Neutrophil (primary cell): ENCODE measurements around the gene APOLD1.

Experiments
- H3K27ac ChIP-seq: fragments of 200-600 bp; sonication (generic); 2 replicates; pipeline ENCODE4 v1.5.1; 2016; ENCODE audit warnings: mild to moderate bottlenecking, moderate library complexity
- H3K27me3 ChIP-seq: fragments of 200-600 bp; sonication (generic); 2 replicates; pipeline ENCODE4 v1.6.0; 2016; ENCODE audit warnings: mild to moderate bottlenecking
- H3K36me3 ChIP-seq: fragments of 200-600 bp; sonication (generic); 2 replicates; pipeline ENCODE4 v1.5.1; 2017
- H3K4me1 ChIP-seq, 2 experiments: fragments of 200-600 bp in 1 of 2; sonication (generic) in 1 of 2; 1 replicate in 1 of 2; 2 replicates in 1 of 2; pipeline versions ENCODE4 v1.5.1 to v1.6.1; 2013 to 2016; ENCODE audit warnings: low read depth in 1 of 2, low read length in 1 of 2, mild to moderate bottlenecking in 1 of 2, moderate library complexity in 1 of 2; ENCODE audit not compliant: control insufficient read depth in 1 of 2, insufficient read depth in 1 of 2
- H3K4me3 ChIP-seq, 2 experiments: fragments of 200-600 bp in 1 of 2; sonication (generic) in 1 of 2; 1 replicate in 1 of 2; 2 replicates in 1 of 2; pipeline ENCODE4 v1.5.1; 2013 to 2016; ENCODE audit warnings: low read depth in 1 of 2, low read length in 1 of 2, mild to moderate bottlenecking in 1 of 2, moderate library complexity in 1 of 2
- H3K9me3 ChIP-seq: fragments of 200-600 bp; sonication (generic); 2 replicates; pipeline ENCODE4 v1.5.1; 2016
- CTCF ChIP-seq: fragments of 200-600 bp; sonication (generic); IDR thresholded peaks from 2 replicates; pipeline ENCODE4 v1.5.1; 2016; ENCODE audit warnings: antibody characterized with exemption

Gene APOLD1

GRCh38 chr12:12786706-12787601 is 1.5 kb downstream of the APOLD1 start:
- H3K4me1 ChIP-seq, result peaks cover 8 to 13% of the 10 kb centered on the region in 2 experiments
- peak overlapping the region; percentile 71 to 76 for H3K4me3 ChIP-seq
- no peaks in the 10 kb centered on the region for H3K36me3 ChIP-seq
- no peaks in the 10 kb centered on the region for H3K27me3 ChIP-seq
- H3K27ac ChIP-seq, result no peak overlapping the region
- TF ChIP-seq CTCF, result peak; percentile 53
- H3K9me3 ChIP-seq, result no peaks in the 10 kb centered on the region

GRCh38 chr12:12788131-12788530 is 2.7 kb downstream of the APOLD1 start:
- Histone ChIP-seq H3K4me1 (peaks cover 8 to 13% of the 10 kb centered on the region in 2 experiments), H3K9me3 (no peaks in the 10 kb centered on the region), H3K36me3 (no peaks in the 10 kb centered on the region), H3K27me3 (no peaks in the 10 kb centered on the region), H3K27ac (no peak overlapping the region), H3K4me3 (no peak overlapping the region)
- TF ChIP-seq CTCF, result no peak

GRCh38 chr12:12788675-12789368 is 3.4 kb downstream of the APOLD1 start:
- Histone ChIP-seq H3K4me1 (peaks cover 8 to 13% of the 10 kb centered on the region in 2 experiments), H3K9me3 (no peaks in the 10 kb centered on the region), H3K27me3 (no peaks in the 10 kb centered on the region), H3K4me3 (no peak overlapping the region), H3K36me3 (no peaks in the 10 kb centered on the region), H3K27ac (no peak overlapping the region)
- peak; percentile 68 for TF ChIP-seq CTCF

- Histone ChIP-seq H3K27ac (no peak overlapping the region), H3K9me3 (no peaks in the 10 kb centered on the region), H3K27me3 (no peaks in the 10 kb centered on the region), H3K4me3 (no peak overlapping the region), H3K36me3 (no peaks in the 10 kb centered on the region), H3K4me1 (peaks cover 8 to 13% of the 10 kb centered on the region in 2 experiments)
- TF ChIP-seq CTCF, result no peak
Observed at GRCh38 chr12:12790956-12791355, 5.5 kb downstream of the APOLD1 start.

GRCh38 chr12:12791756-12792369 is 6.4 kb downstream of the APOLD1 start:
- Histone ChIP-seq H3K36me3 (no peaks in the 10 kb centered on the region), H3K27me3 (no peaks in the 10 kb centered on the region), H3K9me3 (no peaks in the 10 kb centered on the region), H3K27ac (no peak overlapping the region), H3K4me1 (peaks cover 3 to 8% of the 10 kb centered on the region in 2 experiments), H3K4me3 (no peak overlapping the region)
- TF ChIP-seq CTCF, result no peak
